ENCODE data around the gene PSMD13.

The PSMD13 gene

GRCh38 chr11:272931-273198 is 36.1 kb downstream of the PSMD13 start:
- no peak for DNase-seq (ENCODE audit: low spot score)

GRCh38 chr11:276219-276618 is 39.4 kb downstream of the PSMD13 start:
- no peak for DNase-seq (ENCODE audit: low spot score)

- no peak for DNase-seq (ENCODE audit: low spot score)
Observed at GRCh38 chr11:278001-278951, 41.5 kb downstream of the PSMD13 start, which contains the start of gene NLRP6. Gene NLRP6 (plus strand): TSS chr11:278407. CDS start chr11:278570, 163 bp downstream.

GRCh38 chr11:279040-279965 is 42.5 kb downstream of the PSMD13 start:
- no peak for DNase-seq (ENCODE audit: low spot score)

GRCh38 chr11:279966-280705 is 43.4 kb downstream of the PSMD13 start:
- peak; percentile 41 for DNase-seq (ENCODE audit: low spot score)

GRCh38 chr11:280706-281485 is 44.1 kb downstream of the PSMD13 start:
- DNase-seq (ENCODE audit: low spot score): no peak

GRCh38 chr11:281486-282161 is 44.8 kb downstream of the PSMD13 start:
- DNase-seq (ENCODE audit: low spot score): no peak

GRCh38 chr11:282171-282570 is 45.4 kb downstream of the PSMD13 start:
- DNase-seq (ENCODE audit: low spot score): no peak

- no peak for DNase-seq (ENCODE audit: low spot score)
Observed at GRCh38 chr11:282630-283360, 46.0 kb downstream of the PSMD13 start.

GRCh38 chr11:283405-284104 is 46.8 kb downstream of the PSMD13 start:
- no peak for DNase-seq (ENCODE audit: low spot score)

- DNase-seq (ENCODE audit: low spot score): no peak
Observed at GRCh38 chr11:284105-285020, 47.6 kb downstream of the PSMD13 start.

- DNase-seq (ENCODE audit: low spot score): no peak
Observed at GRCh38 chr11:285021-285893, 48.5 kb downstream of the PSMD13 start.

- DNase-seq (ENCODE audit: low spot score): no peak
Observed at GRCh38 chr11:285894-286220, 49.1 kb downstream of the PSMD13 start.

GRCh38 chr11:286977-287820 is 50.4 kb downstream of the PSMD13 start:
- peak; percentile 83 for DNase-seq (ENCODE audit: low spot score)

GRCh38 chr11:287821-288477 is 51.2 kb downstream of the PSMD13 start:
- DNase-seq (ENCODE audit: low spot score): peak; percentile 71

Measured in CD4-positive, alpha-beta T cell treated with Interleukin-6 at 100 ng/mL for 8 hours (primary cell).